A549 (cell line): Measurements from ENCODE around the gene VPS51. TPM values are rescaled to one million over a fixed set of nuclear protein-coding genes. Genes with fewer than 3 reads are reported as not detected.
A peak's percentile ranks its signal among the peaks of the same experiment; 100 is the strongest.

Experiments used
- ATAC-seq, 2 experiments: fragments of 200-7000 bp in 1 of 2; fragments of >200 bp in 1 of 2; cut with Nextera tagmentation in 1 of 2; cut with Tn5 transposase in 1 of 2; 3 replicates each; pipeline versions ENCODE4 v1.8.0 to v1.9.1; 2018 to 2020; ENCODE audit warnings: mild to moderate bottlenecking in 1 of 2, moderate library complexity in 1 of 2
- CTCF ChIA-PET: fragments of 300-600 bp; sonication (Branson Sonifier 250); formaldehyde crosslinking; extraction: SDS; loops from one replicate; lab custom pipeline; 2021; ENCODE audit warnings: antibody characterized with exemption, inconsistent platforms; lab: Yijun Ruan, JAX
- POLR2A ChIA-PET: fragments of 350-600 bp; formaldehyde crosslinking; extraction: SDS; loops from one replicate; lab custom pipeline; 2021; ENCODE audit warnings: antibody characterized with exemption, inconsistent platforms; lab: Yijun Ruan, JAX
- DNase-seq, 2 experiments: peaks; one replicate each; pipeline versions ENCODE4 v3.0.0 to v3.0.0-alpha.2; 2011 to 2016; ENCODE audit warnings: low read depth in 1 of 2, low spot score in 1 of 2
- FAIRE-seq: peaks from 2 replicates; lab custom pipeline; 2011; peaks lifted over from hg19 to GRCh38; lab: Jason Lieb, UNC
- H3K27ac ChIP-seq, 2 experiments: fragments of >200 bp; sonication (Bioruptor Twin); formaldehyde crosslinking; 3 replicates each; pipeline ENCODE4 v1.5.1; 2016 to 2017
- H3K4me1 ChIP-seq: fragments of >200 bp; sonication (Bioruptor Twin); formaldehyde crosslinking; 3 replicates; pipeline ENCODE4 v1.6.1; 2016
- H3K4me2 ChIP-seq: fragments of >200 bp; sonication (Bioruptor Twin); formaldehyde crosslinking; 3 replicates; pipeline ENCODE4 v1.6.1; 2016
- H3K4me3 ChIP-seq: fragments of >200 bp; sonication (Bioruptor Twin); formaldehyde crosslinking; 3 replicates; pipeline ENCODE4 v1.5.1; 2016
- H3K9me3 ChIP-seq: fragments of >200 bp; sonication (Bioruptor Twin); formaldehyde crosslinking; 3 replicates; pipeline ENCODE4 v1.6.1; 2016
- CHD4 ChIP-seq: fragments of 200-600 bp; sonication (generic); IDR thresholded peaks from 2 replicates; pipeline ENCODE4 v1.6.1; 2016; ENCODE audit warnings: antibody characterized with exemption, mild to moderate bottlenecking, borderline replicate concordance
- E2F6 ChIP-seq: IDR thresholded peaks from 2 replicates; pipeline ENCODE4 v1.6.1; 2012; ENCODE audit warnings: low read depth, borderline replicate concordance
- EHF ChIP-seq: fragments of 250-450 bp; sonication (Bioruptor Pico); IDR thresholded peaks from 2 replicates; pipeline ENCODE4 v1.5.0; 2020; ENCODE audit warnings: mild to moderate bottlenecking
- EP300 ChIP-seq, 2 experiments: fragments of >200 bp; sonication (Bioruptor Twin); formaldehyde crosslinking; IDR thresholded peaks; 2 replicates in 1 of 2; 3 replicates in 1 of 2; pipeline ENCODE4 v1.6.1; 2016 to 2017
- GATA3 ChIP-seq: IDR thresholded peaks from 2 replicates; pipeline ENCODE4 v1.6.1; 2012; ENCODE audit warnings: borderline replicate concordance
- HDAC2 ChIP-seq: fragments of 200-600 bp; sonication (generic); IDR thresholded peaks from 2 replicates; pipeline ENCODE4 v1.6.1; 2016
- HES2 ChIP-seq: fragments of >200 bp; sonication (Bioruptor Twin); formaldehyde crosslinking; IDR thresholded peaks from 2 replicates; pipeline ENCODE4 v1.6.1; 2016
- HEYL ChIP-seq: fragments of 250-450 bp; sonication (Bioruptor Pico); IDR thresholded peaks from 2 replicates; pipeline ENCODE4 v1.8.0; 2021; ENCODE audit warnings: mild to moderate bottlenecking, moderate library complexity
- JUN ChIP-seq, 2 experiments: fragments of >200 bp; sonication (Bioruptor Twin); formaldehyde crosslinking; IDR thresholded peaks; 2 replicates in 1 of 2; 3 replicates in 1 of 2; pipeline ENCODE4 v1.6.1; 2016 to 2017
- JUNB ChIP-seq: fragments of >200 bp; sonication (Bioruptor Twin); formaldehyde crosslinking; IDR thresholded peaks from 2 replicates; pipeline ENCODE4 v1.6.1; 2016
- KDM5A ChIP-seq: fragments of 200-600 bp; sonication (generic); IDR thresholded peaks from 2 replicates; pipeline ENCODE4 v1.6.1; 2016; ENCODE audit warnings: antibody characterized with exemption, mild to moderate bottlenecking
- MYC ChIP-seq: IDR thresholded peaks from 2 replicates; pipeline ENCODE4 v1.6.1; 2012; ENCODE audit warnings: mild to moderate bottlenecking, inconsistent platforms, low read length, improper control_type of control experiment, borderline replicate concordance
- PBX3 ChIP-seq: IDR thresholded peaks from 2 replicates; pipeline ENCODE4 v1.6.1; 2012
- PHF8 ChIP-seq: fragments of 200-600 bp; sonication (generic); IDR thresholded peaks from 2 replicates; pipeline ENCODE4 v1.6.1; 2016; ENCODE audit warnings: low read depth, mild to moderate bottlenecking, antibody characterized with exemption, moderate library complexity, borderline replicate concordance
- POLR2A ChIP-seq: IDR thresholded peaks from 2 replicates; pipeline ENCODE4 v1.6.1; 2012; ENCODE audit warnings: mild to moderate bottlenecking, low read length
- RARB ChIP-seq: fragments of 250-450 bp; sonication (Bioruptor Pico); IDR thresholded peaks from 2 replicates; pipeline ENCODE4 v1.8.0; 2021; ENCODE audit warnings: mild to moderate bottlenecking, moderate library complexity
- RCOR1 ChIP-seq: fragments of 150-350 bp; IDR thresholded peaks from 2 replicates; pipeline ENCODE4 v1.6.1; 2014; ENCODE audit warnings: antibody characterized with exemption, low read length, low read depth
- RFX5 ChIP-seq: fragments of 450-650 bp; IDR thresholded peaks from 2 replicates; pipeline ENCODE4 v1.7.1; 2014; ENCODE audit warnings: antibody characterized with exemption, mild to moderate bottlenecking, moderate library complexity
- SMC3 ChIP-seq: fragments of >200 bp; sonication (Bioruptor Twin); formaldehyde crosslinking; IDR thresholded peaks from 3 replicates; pipeline ENCODE4 v1.6.1; 2018; ENCODE audit warnings: inconsistent platforms
- ZC3H11A ChIP-seq: fragments of 450-650 bp; IDR thresholded peaks from 2 replicates; pipeline ENCODE4 v1.6.1; 2014; ENCODE audit warnings: antibody characterized with exemption, mild to moderate bottlenecking
- ZFP36 ChIP-seq: fragments of 450-650 bp; IDR thresholded peaks from 2 replicates; pipeline ENCODE4 v1.6.1; 2014; ENCODE audit warnings: borderline replicate concordance; ENCODE audit not compliant: partially characterized antibody
- ZNF302 ChIP-seq: fragments of 250-450 bp; sonication (Bioruptor Pico); IDR thresholded peaks from 2 replicates; pipeline ENCODE4 v1.9.0; 2021; ENCODE audit warnings: inconsistent platforms, mild to moderate bottlenecking, moderate library complexity
- WGBS: methylation state at CpG from one replicate; pipeline ENCODE4 v1.1.6; 2017; ENCODE audit errors: missing lambda C conversion rate; 5-methylcytosine and 5-hydroxymethylcytosine counted together
- polyA plus RNA-seq, 4 experiments: library from polyadenylated mRNA; depleted of rRNA in 3 of 4; stranded (reverse); fragments of >200 nt; fragmentation: RNase III in 1 of 4; extraction: RNeasy Plus Mini Kit Qiagen cat#74134 plus additional on column Dnase treatment in 1 of 4; gene quantifications; 2 replicates in 3 of 4; 3 replicates in 1 of 4; pipeline ENCODE4 v1.2.3, GENCODE V29; 2011 to 2017
- TF ChIP-seq, protein P1 (sequence below): IDR thresholded peaks from 2 replicates; pipeline ENCODE4 v1.6.1; 2012
- TF ChIP-seq, protein P2 (sequence below): fragments of >200 bp; sonication (Bioruptor Twin); formaldehyde crosslinking; IDR thresholded peaks from 3 replicates; pipeline ENCODE4 v1.6.1; 2016

VPS51 gene
- polyA plus RNA-seq, 2 of the 4 experiments (the other 2 are of a cell fraction): 37.2 to 51.0 TPM

GRCh38 chr11:65083834-65084597 lies 12.0 kb upstream of the VPS51 start, which contains the start of the genes CDCA5 and ZFPL1:
Gene CDCA5 (minus strand): TSS chr11:65084040. CDS start chr11:65083978, 62 bp downstream.
Gene ZFPL1 (plus strand): TSS chr11:65084222. CDS start chr11:65084699, 477 bp downstream.
- H3K4me1 ChIP-seq: peaks cover 26% of the 10 kb centered on the region
- ChIA-PET POLR2A (no interaction called here), CTCF (interaction anchor here (0.9 to 2.8 kb wide), 4 partner anchors 27 to 87 kb away, joined by 4 to 12 read pairs (median 7); partner anchors contain the start of genes ARL2 and TM7SF2)
- peak within 1 kb of the TSS; percentile 82 for H3K4me3 ChIP-seq
- FAIRE-seq: no peak
- peak; percentile 96 for DNase-seq
- peak; percentile 56; the same call in 1 of the 2 replicates for TF ChIP-seq POLR2A
- TF ChIP-seq JUN (IDR thresholded peaks at IDR 0.05): peak; percentile 63 to 88; a peak in 3 of 5 replicates
- peak; percentile 61; the same call in 1 of the 2 replicates for TF ChIP-seq E2F6
- TF ChIP-seq JUNB: no peak
- TF ChIP-seq MYC: peak; percentile 62; the same call in 1 of the 2 replicates
- TF ChIP-seq CHD4: no peak
- no peak for TF ChIP-seq SMC3
- TF ChIP-seq EP300 (IDR thresholded peaks at IDR 0.05): no peak
- no peak for TF ChIP-seq RCOR1
- peak; percentile 86 for TF ChIP-seq PHF8
- TF ChIP-seq, protein P1, sequence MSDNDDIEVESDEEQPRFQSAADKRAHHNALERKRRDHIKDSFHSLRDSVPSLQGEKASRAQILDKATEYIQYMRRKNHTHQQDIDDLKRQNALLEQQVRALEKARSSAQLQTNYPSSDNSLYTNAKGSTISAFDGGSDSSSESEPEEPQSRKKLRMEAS: peak; percentile 81
- peak; percentile 99 for TF ChIP-seq KDM5A
- TF ChIP-seq HDAC2: peak; percentile 95
- TF ChIP-seq ZFP36: no peak
- 0 out of 2 replicates have a peak, but pooled peaks have one; percentile 42 for TF ChIP-seq PBX3
- no peak for TF ChIP-seq RFX5
- TF ChIP-seq ZNF302 (CRISPR knock-in tag): no peak
- TF ChIP-seq EHF (CRISPR knock-in tag): 0 out of 2 replicates have a peak, but pooled peaks have one; percentile 35
- TF ChIP-seq ZC3H11A: no peak
- 0 out of 2 replicates have a peak, but pooled peaks have one; percentile 19 for TF ChIP-seq GATA3
- no peak for TF ChIP-seq RARB
- TF ChIP-seq, protein P2, sequence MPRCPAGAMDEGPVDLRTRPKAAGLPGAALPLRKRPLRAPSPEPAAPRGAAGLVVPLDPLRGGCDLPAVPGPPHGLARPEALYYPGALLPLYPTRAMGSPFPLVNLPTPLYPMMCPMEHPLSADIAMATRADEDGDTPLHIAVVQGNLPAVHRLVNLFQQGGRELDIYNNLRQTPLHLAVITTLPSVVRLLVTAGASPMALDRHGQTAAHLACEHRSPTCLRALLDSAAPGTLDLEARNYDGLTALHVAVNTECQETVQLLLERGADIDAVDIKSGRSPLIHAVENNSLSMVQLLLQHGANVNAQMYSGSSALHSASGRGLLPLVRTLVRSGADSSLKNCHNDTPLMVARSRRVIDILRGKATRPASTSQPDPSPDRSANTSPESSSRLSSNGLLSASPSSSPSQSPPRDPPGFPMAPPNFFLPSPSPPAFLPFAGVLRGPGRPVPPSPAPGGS: no peak
- TF ChIP-seq HES2: no peak
- TF ChIP-seq HEYL (CRISPR knock-in tag): no peak
- TF ChIP-seq, all 56 proteins: peak for 11
- under 1% methylated on average over 28 of the region's 79 CpGs for WGBS
- Histone ChIP-seq H3K9me3 (no peaks in the 10 kb centered on the region), H3K4me2 (peak within 1 kb of the TSS; percentile 97), H3K27ac (peak within 1 kb of the TSS; percentile 85 to 90)
- peak; percentile 90 to 92 for ATAC-seq
